ENCODE results near the gene CGN.

- no peak for TF ChIP-seq POLR2A (IDR thresholded peaks at IDR 0.05)
- TF ChIP-seq, protein P1, sequence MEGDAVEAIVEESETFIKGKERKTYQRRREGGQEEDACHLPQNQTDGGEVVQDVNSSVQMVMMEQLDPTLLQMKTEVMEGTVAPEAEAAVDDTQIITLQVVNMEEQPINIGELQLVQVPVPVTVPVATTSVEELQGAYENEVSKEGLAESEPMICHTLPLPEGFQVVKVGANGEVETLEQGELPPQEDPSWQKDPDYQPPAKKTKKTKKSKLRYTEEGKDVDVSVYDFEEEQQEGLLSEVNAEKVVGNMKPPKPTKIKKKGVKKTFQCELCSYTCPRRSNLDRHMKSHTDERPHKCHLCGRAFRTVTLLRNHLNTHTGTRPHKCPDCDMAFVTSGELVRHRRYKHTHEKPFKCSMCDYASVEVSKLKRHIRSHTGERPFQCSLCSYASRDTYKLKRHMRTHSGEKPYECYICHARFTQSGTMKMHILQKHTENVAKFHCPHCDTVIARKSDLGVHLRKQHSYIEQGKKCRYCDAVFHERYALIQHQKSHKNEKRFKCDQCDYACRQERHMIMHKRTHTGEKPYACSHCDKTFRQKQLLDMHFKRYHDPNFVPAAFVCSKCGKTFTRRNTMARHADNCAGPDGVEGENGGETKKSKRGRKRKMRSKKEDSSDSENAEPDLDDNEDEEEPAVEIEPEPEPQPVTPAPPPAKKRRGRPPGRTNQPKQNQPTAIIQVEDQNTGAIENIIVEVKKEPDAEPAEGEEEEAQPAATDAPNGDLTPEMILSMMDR (IDR thresholded peaks at IDR 0.05): no peak
Observed at GRCh38 chr1:151515265-151515664, 4.1 kb downstream of the CGN start.
